ENCODE measurements around the gene MLF2.

The MLF2 gene

DNA sequence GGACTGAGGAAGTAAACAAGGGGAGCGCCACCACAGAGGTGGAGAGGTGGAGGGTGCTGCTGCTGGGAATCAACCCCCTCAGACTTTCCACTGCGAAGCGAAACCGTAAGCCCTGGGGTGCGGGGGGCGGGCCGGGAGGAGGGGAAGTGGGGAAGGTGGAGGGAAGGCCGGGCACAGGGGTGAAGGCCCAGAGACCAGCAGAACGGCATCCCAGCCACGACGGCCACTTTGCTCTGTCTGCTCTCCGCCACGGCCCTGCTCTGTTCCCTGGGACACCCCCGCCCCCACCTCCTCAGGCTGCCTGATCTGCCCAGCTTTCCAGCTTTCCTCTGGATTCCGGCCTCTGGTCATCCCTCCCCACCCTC is 19.4 kb upstream of the MLF2 start, which contains the start of gene LAG3:
LAG3 (plus strand) TSS at position 190 of the 365 bp plus-strand sequence. CDS start 333 bp downstream, outside the sequence.
- no peak for DNase-seq (ENCODE audit: low read depth)
- H3K4me3 ChIP-seq (ENCODE audit: low read depth, low read length): no peak within 1 kb of the TSS
- TF ChIP-seq, protein P1, sequence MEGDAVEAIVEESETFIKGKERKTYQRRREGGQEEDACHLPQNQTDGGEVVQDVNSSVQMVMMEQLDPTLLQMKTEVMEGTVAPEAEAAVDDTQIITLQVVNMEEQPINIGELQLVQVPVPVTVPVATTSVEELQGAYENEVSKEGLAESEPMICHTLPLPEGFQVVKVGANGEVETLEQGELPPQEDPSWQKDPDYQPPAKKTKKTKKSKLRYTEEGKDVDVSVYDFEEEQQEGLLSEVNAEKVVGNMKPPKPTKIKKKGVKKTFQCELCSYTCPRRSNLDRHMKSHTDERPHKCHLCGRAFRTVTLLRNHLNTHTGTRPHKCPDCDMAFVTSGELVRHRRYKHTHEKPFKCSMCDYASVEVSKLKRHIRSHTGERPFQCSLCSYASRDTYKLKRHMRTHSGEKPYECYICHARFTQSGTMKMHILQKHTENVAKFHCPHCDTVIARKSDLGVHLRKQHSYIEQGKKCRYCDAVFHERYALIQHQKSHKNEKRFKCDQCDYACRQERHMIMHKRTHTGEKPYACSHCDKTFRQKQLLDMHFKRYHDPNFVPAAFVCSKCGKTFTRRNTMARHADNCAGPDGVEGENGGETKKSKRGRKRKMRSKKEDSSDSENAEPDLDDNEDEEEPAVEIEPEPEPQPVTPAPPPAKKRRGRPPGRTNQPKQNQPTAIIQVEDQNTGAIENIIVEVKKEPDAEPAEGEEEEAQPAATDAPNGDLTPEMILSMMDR (conservative IDR thresholded peaks at IDR 0.05; ENCODE audit: low read depth, low read length): no peak

DNA sequence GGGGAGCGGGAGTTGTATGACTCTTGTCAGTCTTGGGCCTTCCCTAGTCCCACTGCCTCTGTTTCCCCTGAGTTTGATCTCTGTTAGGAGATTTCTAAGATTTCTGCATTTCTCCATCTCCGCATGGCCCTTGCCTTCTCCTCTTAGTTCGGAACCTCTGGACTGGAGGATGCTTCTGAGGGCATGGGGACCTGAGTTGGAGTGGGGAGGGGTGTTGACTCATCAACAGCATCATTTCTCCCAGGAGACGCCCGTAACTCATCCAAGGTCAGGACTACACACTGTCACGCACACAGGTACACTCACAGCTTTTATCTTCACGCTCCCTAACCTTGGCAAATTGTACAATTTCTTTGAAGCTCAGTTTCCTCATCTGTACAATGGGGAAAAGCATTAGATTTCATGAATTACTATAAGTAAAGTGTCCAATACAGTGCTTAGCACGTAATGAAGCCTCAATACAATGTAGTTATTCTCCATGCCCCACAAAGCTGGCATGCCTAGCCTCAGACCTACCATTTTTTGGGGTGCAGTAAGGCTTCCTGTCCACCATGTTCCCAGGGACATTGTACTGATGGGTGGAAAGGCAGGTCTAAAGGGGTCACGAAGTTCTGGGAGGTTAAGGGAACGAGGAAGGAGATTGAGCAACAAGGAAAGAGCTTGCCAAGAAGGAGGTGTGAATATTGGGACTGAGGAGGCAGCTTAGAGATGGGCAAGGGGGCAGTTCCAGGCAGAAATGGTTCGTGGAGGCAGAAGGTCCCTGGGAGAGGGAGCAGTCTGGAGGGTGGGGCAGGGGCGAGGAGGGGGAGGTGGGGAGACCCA is 18.8 kb upstream of the MLF2 start:
- TF ChIP-seq, protein P1 (conservative IDR thresholded peaks at IDR 0.05; ENCODE audit: low read depth, low read length): no peak
- H3K4me3 ChIP-seq (ENCODE audit: low read depth, low read length): no peak overlapping the region
- DNase-seq (ENCODE audit: low read depth): no peak

DNA sequence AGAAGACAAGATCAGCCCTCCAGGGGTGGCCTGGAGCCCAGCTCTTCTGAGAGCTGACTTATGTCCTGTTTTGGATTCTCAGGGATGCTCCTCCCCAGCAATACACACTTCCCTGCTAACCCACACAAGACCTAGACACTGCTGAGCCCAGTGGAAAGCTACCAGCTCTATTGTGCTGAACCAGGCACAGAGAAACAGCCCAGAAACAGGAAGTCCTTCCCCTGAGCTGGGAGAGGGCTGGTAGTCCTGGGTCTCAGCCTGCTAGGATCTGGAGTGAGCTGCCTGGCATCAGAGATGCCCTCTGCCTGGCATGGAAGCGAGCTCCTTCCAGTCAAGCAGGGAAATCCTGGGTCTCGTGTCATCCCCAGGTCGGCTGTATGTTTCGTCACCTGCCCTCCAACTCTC is 18.2 kb upstream of the MLF2 start:
- DNase-seq (ENCODE audit: low read depth): no peak
- H3K4me3 ChIP-seq (ENCODE audit: low read depth, low read length): no peak overlapping the region
- TF ChIP-seq, protein P1 (conservative IDR thresholded peaks at IDR 0.05; ENCODE audit: low read depth, low read length): no peak

DNA sequence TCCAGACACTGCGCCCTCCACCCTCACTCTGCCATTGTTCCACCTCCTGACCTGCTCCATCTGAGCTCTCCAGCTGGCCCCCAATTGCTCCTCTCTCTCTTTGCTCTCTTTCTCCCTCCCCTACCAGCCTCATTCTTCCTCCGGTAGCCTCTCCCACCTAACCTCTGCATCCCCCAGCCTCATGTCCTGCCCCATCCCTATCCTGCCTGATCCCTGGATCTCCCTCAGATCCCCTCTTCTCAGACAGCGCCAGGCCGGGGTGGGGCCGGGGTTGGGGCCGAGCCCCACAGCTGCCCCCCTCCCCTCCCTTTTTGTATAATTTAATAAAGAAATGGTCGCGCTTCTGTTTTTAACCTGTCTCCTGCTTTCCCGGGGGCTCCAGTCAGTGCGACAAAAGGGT is 17.7 kb upstream of the MLF2 start:
- TF ChIP-seq, protein P1 (conservative IDR thresholded peaks at IDR 0.05; ENCODE audit: low read depth, low read length): no peak
- DNase-seq (ENCODE audit: low read depth): no peak
- H3K4me3 ChIP-seq (ENCODE audit: low read depth, low read length): no peak overlapping the region

DNA sequence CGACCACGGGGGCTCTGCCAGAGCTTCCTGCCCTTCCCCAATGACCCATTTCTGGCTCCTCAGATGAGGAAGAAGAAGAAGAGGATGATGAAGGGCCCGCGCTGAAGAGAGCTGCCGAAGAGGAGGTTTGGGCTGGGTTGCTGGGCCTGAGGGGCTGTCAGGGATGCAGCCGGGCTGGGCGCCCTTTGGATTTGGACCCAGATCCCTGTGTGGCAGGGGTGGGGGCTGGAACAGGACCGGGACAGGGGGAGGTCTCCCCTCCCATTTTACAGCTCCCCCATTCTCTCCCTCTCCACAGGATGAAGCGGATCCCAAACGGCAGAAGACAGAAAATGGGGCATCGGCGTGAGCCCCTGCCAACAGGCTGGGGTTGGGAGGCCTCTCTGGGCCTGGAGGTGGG is 17.2 kb upstream of the MLF2 start:
- no peak for DNase-seq (ENCODE audit: low read depth)
- TF ChIP-seq, protein P1 (conservative IDR thresholded peaks at IDR 0.05; ENCODE audit: low read depth, low read length): no peak

DNA sequence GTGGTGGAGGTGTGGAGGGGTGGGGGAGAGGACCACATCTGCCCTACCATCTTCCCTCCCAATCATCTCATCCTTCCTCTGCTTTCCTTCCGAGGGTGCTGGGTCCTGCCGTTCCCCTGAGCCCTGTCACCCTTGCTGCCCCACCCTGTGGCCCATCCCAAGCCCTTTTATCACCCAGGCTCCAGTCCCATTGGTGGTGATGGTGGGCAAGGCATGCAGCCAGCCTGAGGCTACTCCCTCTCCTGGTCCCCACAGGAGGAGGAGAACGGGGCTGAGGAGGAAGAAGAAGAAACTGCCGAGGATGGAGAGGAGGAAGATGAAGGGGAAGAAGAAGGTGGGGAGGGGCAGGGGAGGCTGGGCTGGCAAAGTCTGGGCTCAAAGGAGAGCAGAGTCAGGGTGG is 16.7 kb upstream of the MLF2 start:
- DNase-seq (ENCODE audit: low read depth): no peak
- H3K4me3 ChIP-seq (ENCODE audit: low read depth, low read length): no peak overlapping the region
- TF ChIP-seq, protein P1 (conservative IDR thresholded peaks at IDR 0.05; ENCODE audit: low read depth, low read length): no peak

More for the DNA sequence above, 17.2 kb upstream of the MLF2 start:
- no peak overlapping the region for H3K4me3 ChIP-seq (ENCODE audit: low read depth, low read length)

DNA sequence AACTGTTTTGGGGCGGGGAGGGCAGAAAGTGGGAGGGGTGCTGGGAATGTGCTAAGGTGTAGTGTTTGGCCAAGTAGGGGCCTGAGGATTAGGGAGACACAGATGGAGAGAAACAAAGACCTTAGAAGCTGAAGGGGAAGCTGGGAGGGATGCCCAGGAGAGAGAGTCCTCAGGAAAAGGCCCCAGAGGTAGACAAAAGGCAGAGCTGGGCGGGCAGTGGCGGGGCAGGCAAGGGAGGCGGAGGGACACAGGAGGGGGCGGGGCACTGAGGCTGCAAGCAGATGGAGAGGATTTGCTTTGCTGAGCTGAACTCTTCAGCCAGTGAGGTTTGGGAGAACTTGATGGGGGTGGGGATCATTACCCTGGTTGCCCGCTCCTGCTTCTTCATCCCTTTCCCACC is 16.0 kb upstream of the MLF2 start:
- TF ChIP-seq, protein P1 (conservative IDR thresholded peaks at IDR 0.05; ENCODE audit: low read depth, low read length): no peak
- peak overlapping the region; percentile 88 for H3K4me3 ChIP-seq (ENCODE audit: low read depth, low read length)
- peak; percentile 62 for DNase-seq (ENCODE audit: low read depth)
